Ishikawa (cell line): ENCODE measurements around the gene TNFRSF1B.

Experiments
- CEBPB ChIP-seq: IDR thresholded peaks from 2 replicates; pipeline ENCODE4 v1.6.1; 2012
- CREB1 ChIP-seq: IDR thresholded peaks from 2 replicates; pipeline ENCODE4 v1.6.1; 2012; ENCODE audit warnings: low read depth
- EGR1 ChIP-seq: IDR thresholded peaks from 2 replicates; pipeline ENCODE4 v1.6.1; 2012
- EP300 ChIP-seq: IDR thresholded peaks from 2 replicates; pipeline ENCODE4 v1.6.1; 2012; ENCODE audit warnings: borderline replicate concordance
- MAX ChIP-seq: IDR thresholded peaks from 2 replicates; pipeline ENCODE4 v1.6.1; 2012
- NFIC ChIP-seq: IDR thresholded peaks from 2 replicates; pipeline ENCODE4 v1.6.1; 2012
- RAD21 ChIP-seq: IDR thresholded peaks from 2 replicates; pipeline ENCODE4 v1.6.1; 2012; ENCODE audit warnings: low read depth
- TAF1 ChIP-seq: IDR thresholded peaks from 2 replicates; pipeline ENCODE4 v1.6.1; 2012; ENCODE audit warnings: low read depth, mild to moderate bottlenecking
- TCF12 ChIP-seq: IDR thresholded peaks from 2 replicates; pipeline ENCODE4 v1.6.1; 2012; ENCODE audit warnings: low read depth
- TEAD4 ChIP-seq: IDR thresholded peaks from 2 replicates; pipeline ENCODE4 v1.6.1; 2012
- ZBTB7A ChIP-seq: IDR thresholded peaks from 2 replicates; pipeline ENCODE4 v1.6.1; 2012; ENCODE audit warnings: low read depth

The TNFRSF1B gene

GRCh38 chr1:12249748-12250147 lies 83.0 kb downstream of the TNFRSF1B start:
- no peak for TF ChIP-seq TCF12
- TF ChIP-seq CREB1: no peak
- no peak for TF ChIP-seq EP300

- no peak for TF ChIP-seq CEBPB
- TF ChIP-seq RAD21: no peak
- no peak for TF ChIP-seq TEAD4
- no peak for TF ChIP-seq EGR1
Observed at GRCh38 chr1:12251442-12251841, 84.7 kb downstream of the TNFRSF1B start.

- TF ChIP-seq EGR1 (no peak), CREB1 (no peak)
Observed at GRCh38 chr1:12255913-12256312, 89.1 kb downstream of the TNFRSF1B start.

GRCh38 chr1:12258272-12258671 lies 91.5 kb downstream of the TNFRSF1B start:
- TF ChIP-seq NFIC (no peak), TAF1 (no peak), ZBTB7A (no peak), CEBPB (no peak), MAX (no peak)
